Caki2 (cell line): ENCODE data around the gene OR1I1. TPM values are rescaled to one million over a fixed set of nuclear protein-coding genes. Genes with fewer than 3 reads are reported as not detected.
"Not testable (repeated sequence)": the region's sequence is repeated elsewhere in the genome, so short reads cannot be mapped to it uniquely, and the experiment has no call there.

Source experiments
- DNase-seq: peaks from one replicate; pipeline ENCODE4 v3.0.0-alpha.2; 2015; ENCODE audit warnings: low read depth
- in situ Hi-C: cut with HindIII; loops from 2 replicates; pipeline ENCODE4 v1.10.0; 2016; ENCODE audit warnings: low sequenced_read_pairs, low pct_unique_long_range_greater_than_20kb, mixed read lengths
- total RNA-seq: library from RNA; depleted of rRNA; stranded (reverse); fragments of >200 nt; shearing (Covaris generic); gene quantifications from 2 replicates; pipeline ENCODE4 v1.2.3, GENCODE V29; 2014; ENCODE audit warnings: low replicate concordance

The OR1I1 gene
- total RNA-seq, 1 experiment from 2014 or later, result not detected

GRCh38 chr19:15093001-15093400 is 11.0 kb downstream of the OR1I1 start:
- no peak for DNase-seq
- in situ Hi-C loops, result no loop called here

DNA sequence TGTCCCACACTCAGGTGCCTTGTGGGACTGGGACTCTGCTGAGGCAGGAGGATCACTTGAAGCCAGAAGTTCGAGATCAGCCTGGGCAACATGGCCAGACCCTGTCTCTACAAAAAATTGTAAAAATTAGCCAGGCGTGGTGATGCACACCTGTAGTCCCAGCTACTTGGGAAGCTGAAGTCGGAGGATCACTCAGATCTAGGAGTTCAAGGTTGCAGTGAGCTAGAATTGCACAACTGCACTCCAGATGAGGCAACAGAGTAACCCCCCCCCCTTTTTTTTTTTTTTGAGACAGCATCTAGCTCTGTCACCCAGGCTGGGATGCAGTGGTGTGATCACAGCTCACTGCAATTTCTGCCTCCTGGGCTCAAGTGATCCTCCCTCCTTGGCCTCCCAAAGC is 14.2 kb downstream of the OR1I1 start:
- no peak for DNase-seq
- in situ Hi-C loops, result no loop called here

GRCh38 chr19:15097980-15098379 is 16.0 kb downstream of the OR1I1 start:
- DNase-seq, in situ Hi-C loops: not testable (repeated sequence)

DNA sequence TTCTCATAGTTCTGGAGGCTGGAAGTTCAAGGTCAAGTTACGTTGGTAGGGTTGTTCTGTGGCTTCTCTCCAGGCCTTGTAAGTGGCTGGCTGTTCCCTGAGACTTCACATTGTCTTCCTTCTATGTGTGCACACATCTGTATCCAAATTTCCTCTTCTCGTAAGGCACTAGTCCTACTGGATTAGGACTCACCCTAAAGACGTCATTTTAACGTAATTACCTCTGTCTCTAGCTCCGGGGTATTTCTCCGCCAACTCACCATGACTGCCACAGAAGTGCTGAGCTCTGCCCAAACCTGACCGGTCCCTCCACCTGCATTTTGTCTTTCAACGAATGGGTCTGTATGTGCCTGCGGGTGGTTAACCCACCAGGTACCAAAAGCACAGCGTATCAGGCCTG is 16.4 kb downstream of the OR1I1 start:
- no peak for DNase-seq
- in situ Hi-C loops, result no loop called here

DNA sequence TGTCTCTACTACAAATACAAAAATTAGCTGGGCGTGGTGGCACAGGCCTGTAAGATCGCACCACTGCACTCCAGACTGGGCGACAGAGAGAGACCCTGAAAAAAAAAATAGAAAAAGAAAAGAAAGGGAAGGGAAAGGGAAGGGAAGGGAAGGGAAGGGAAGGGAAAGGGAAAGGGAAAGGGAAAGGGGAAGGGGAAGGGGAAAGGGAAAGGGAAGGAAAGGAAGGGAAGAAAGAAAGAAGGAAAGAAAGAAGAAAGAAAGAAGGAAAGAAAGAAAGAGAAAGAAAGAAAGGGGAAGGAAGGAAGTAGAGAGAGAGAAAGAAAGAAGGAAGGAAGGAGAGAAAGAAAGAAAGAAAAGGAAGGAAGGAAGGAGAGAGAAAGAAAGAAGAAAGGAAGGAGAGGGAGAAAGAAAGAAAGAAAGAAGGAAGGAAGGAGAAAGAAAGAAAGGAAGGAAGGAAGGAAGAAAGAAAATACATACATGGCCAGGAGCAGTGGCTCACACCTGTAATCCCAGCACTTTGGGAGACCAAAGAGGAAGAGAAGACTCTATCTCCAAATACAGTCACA is 17.1 kb downstream of the OR1I1 start:
- in situ Hi-C loops, result no loop called here

GRCh38 chr19:15101479-15102082 is 19.6 kb downstream of the OR1I1 start:
- peak; percentile 23 for DNase-seq
- in situ Hi-C loops, result no loop called here

More for the DNA sequence above, 17.1 kb downstream of the OR1I1 start:
- no peak for DNase-seq

- in situ Hi-C loops, result no loop called here
- no peak for DNase-seq
Measured at GRCh38 chr19:15104003-15104402, 22.0 kb downstream of the OR1I1 start.

DNA sequence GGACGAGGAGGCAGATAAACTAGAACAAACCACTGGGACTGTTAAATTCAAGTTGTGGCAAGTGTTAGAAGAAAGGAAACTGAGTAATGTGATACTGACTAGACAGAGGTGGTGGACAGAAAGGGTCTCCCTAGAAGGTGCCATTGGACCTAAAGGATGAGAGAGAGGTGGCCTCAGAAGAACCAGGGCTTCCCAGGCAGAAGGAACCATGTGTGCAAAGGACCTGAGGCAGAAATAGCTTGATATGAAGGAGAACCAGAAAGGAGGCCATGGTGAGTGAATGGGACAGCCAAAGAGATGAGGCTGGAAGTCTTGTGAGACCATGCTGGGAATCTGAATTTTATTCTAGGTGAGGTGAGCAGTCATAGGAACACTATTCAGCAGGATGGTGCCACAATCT is 22.4 kb downstream of the OR1I1 start:
- in situ Hi-C loops, result no loop called here
- no peak for DNase-seq

DNA sequence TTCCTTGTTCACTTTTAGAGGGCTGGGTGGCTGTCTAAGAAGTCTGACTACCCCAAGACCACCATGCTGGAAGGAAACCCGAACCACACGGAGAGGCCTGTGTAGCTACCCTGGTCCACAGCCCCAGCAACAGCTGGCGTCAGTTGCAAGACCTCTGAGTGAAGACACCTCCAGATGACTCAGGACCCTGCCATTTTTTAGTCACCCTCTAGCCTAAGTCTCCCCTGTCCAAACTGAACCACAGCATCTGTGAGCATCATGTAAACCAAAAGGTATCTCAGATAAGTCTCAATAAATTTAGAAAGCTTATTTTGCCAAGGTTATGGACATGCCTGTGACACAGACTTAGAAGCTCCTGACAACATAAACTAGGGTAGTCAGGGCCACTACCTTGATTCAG is 23.0 kb downstream of the OR1I1 start:
- DNase-seq, result no peak
- in situ Hi-C loops, result no loop called here

- in situ Hi-C loops, result no loop called here
Measured at GRCh38 chr19:15107061-15108010, 25.3 kb downstream of the OR1I1 start, which contains the start of gene SYDE1. TSS of gene SYDE1 (plus strand) at chr19:15107401. CDS start at chr19:15107434, 33 bp downstream.

GRCh38 chr19:15108145-15108844 is 26.3 kb downstream of the OR1I1 start:
- in situ Hi-C loops, result no loop called here
- no peak for DNase-seq

More at GRCh38 chr19:15107061-15108010, 25.3 kb downstream of the OR1I1 start, which contains the start of gene SYDE1:
- peak; percentile 72 for DNase-seq

- DNase-seq, result no peak
- in situ Hi-C loops, result no loop called here
Measured at GRCh38 chr19:15108845-15109767, 27.1 kb downstream of the OR1I1 start.

DNA sequence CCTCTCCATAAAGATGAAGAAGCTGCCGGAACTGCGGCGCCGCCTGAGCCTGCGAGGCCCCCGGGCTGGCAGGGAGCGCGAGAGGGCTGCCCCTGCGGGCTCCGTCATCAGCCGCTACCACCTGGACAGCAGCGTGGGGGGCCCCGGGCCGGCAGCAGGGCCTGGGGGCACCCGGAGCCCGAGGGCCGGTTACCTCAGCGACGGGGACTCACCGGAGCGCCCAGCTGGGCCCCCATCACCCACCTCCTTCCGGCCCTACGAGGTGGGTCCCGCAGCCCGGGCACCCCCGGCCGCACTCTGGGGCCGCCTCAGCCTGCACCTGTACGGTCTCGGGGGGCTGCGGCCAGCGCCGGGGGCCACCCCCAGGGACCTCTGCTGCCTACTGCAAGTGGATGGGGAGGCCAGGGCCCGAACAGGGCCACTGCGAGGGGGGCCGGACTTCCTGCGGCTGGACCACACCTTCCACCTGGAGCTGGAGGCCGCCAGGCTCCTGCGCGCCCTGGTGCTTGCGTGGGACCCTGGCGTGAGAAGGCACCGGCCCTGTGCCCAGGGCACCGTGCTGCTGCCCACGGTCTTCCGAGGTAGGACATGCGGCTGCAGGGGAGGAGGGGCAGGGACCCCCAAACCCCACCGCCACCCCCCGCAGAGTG is 27.9 kb downstream of the OR1I1 start:
- in situ Hi-C loops, result no loop called here
- no peak for DNase-seq

DNA sequence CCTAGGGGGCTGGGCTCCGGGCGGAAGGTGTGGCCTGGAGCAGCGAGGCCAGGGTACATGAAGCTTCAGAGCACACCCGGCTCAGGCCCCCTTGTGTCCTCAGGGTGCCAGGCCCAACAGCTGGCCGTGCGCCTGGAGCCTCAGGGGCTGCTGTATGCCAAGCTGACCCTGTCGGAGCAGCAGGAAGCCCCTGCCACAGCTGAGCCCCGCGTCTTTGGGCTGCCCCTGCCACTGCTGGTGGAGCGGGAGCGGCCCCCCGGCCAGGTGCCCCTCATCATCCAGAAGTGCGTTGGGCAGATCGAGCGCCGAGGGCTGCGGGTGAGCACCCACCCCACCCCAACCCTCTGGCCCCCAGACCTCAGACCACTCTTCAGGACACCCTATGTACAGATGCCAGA is 28.4 kb downstream of the OR1I1 start:
- in situ Hi-C loops, result no loop called here

GRCh38 chr19:15111758-15112157 is 29.7 kb downstream of the OR1I1 start:
- DNase-seq, result no peak
- in situ Hi-C loops, result no loop called here

More for the DNA sequence above, 28.4 kb downstream of the OR1I1 start:
- no peak for DNase-seq

DNA sequence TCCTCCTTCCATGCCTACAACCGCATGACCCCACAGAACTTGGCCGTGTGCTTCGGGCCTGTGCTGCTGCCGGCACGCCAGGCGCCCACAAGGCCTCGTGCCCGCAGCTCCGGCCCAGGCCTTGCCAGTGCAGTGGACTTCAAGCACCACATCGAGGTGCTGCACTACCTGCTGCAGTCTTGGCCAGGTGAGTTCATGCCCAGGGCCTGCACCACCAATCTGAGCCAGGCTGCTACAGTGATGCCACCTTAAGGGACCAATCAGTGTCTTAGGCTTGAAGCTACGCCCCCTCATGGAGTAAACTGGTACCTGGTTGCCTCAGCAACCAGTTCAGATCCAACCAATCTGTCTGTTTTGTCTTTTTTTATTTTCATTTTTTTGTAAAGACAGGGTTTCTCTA is 30.4 kb downstream of the OR1I1 start:
- DNase-seq, result no peak
- in situ Hi-C loops, result no loop called here
